CD4-positive, alpha-beta T cell treated with Interleukin-15 for 4 hours (primary cell): ENCODE measurements around the gene TENM3.
"Not testable (repeated sequence)": the region's sequence is repeated elsewhere in the genome, so short reads cannot be mapped to it uniquely, and the experiment has no call there.

Experiments used
- DNase-seq: peaks from one replicate; pipeline ENCODE4 v3.0.0-alpha.2; 2020; ENCODE audit warnings: low spot score

TENM3 gene

GRCh38 chr4:182339221-182339641 lies 96.0 kb downstream of the TENM3 start:
- no peak for DNase-seq

GRCh38 chr4:182343453-182343852 lies 100.3 kb downstream of the TENM3 start:
- DNase-seq: no peak

DNA sequence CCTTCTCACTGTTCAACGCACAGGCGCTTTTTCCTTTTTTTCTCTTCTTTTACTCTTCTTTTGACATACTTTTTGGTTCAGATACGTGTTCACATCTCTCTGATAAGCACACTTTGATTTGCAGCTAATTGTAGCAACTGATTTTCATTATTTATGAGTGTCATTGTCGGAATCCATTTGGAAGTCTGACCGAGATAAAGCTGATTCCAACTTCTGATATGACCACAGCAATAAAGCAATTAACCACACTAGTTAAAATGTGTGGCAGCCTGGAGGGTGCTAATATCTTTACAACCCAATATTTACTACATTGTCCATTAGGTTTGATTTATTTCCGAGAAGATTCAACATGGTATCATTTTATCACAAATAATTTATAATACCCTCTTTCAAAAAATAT lies 101.8 kb downstream of the TENM3 start:
- no peak for DNase-seq

GRCh38 chr4:182346250-182346649 lies 103.0 kb downstream of the TENM3 start:
- DNase-seq: no peak

DNA sequence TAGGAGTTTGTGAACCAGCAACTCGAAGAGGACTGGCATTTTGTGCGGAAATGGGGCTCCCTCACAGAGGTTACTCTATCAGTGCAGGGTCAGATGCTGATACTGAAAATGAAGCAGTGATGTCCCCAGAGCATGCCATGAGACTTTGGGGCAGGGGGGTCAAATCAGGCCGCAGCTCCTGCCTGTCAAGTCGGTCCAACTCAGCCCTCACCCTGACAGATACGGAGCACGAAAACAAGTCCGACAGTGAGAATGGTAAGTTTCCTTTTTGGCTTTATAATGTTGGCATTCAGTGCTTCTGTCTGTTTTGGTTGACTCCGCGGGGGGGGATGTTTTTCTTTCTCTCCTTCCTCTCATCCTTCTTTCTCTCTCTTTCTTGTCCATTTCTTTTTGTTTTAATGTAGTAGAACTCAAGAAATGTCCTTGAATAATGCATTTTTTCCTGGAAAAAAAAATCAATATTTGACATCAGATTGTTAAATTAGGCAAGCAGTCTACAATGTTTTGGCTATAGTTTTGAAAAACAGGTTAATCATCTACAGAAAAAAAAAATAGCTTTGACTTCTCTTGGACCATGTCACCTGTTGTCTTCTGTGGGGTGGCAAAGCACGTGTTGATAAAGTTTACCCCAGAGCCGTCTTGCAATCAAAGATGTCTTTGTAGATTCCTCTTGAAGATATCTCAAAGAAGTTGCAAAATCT lies 103.6 kb downstream of the TENM3 start:
- no peak for DNase-seq

GRCh38 chr4:182348779-182349326 lies 105.7 kb downstream of the TENM3 start:
- DNase-seq: no peak

DNA sequence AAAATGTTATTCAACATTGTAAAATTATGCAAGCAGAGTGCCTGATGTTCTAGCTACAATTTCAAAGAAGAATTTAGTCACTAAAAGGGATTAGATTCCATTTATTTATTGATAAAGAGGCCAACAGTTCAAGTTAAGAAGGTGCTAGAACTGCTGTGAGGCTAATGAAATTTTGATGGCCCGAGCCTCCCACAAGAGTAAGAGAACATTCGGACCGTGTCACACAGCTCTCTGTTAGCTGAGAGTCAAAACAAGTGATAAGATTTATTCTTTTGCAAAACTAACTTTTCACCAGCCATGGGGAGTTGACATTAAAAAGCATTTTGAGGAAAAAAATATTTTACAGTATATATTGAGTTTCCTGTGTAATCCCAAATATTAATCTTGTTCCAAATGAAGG lies 106.8 kb downstream of the TENM3 start:
- DNase-seq: no peak

- no peak for DNase-seq
Measured at GRCh38 chr4:182351485-182351884, 108.3 kb downstream of the TENM3 start.

GRCh38 chr4:182354106-182354505 lies 110.9 kb downstream of the TENM3 start:
- no peak for DNase-seq

DNA sequence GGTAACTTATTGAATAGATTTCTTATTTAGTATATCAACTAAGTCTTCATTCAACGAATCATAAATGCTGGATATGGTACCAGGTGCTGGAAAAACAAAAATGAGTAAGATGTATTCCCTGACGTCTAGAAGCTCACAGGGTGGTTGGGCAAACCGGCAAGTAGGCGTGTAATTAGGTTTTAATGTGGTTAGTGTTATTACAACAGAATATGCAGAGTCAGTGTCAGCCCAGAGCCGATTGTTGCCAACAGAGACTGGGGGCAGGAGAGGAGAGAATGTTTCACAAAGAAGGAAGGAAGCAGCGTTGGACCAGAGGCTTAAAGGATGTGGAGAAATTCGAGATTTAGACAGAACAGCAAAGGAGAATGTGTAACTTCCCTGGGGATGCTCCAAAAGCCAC lies 111.7 kb downstream of the TENM3 start:
- no peak for DNase-seq

DNA sequence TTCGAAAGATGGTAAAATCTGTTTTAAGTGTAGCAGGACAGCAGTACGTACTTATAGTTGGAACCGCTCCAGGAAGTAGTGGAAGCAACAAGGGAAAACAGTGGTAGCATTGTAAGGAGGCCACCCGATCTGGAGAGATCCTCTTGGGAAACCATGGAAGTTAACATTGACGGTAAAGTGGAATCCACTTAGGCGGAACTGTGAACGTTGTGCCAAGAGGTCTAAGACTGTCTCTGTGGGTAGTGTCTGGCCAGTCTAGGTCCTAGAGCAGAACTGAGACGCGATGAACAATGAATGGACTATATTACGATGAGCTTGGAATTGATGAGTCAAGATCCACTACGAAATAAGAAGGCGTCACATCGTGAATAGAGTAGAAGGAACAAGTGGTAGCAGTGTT lies 124.0 kb downstream of the TENM3 start:
- no peak for DNase-seq

DNA sequence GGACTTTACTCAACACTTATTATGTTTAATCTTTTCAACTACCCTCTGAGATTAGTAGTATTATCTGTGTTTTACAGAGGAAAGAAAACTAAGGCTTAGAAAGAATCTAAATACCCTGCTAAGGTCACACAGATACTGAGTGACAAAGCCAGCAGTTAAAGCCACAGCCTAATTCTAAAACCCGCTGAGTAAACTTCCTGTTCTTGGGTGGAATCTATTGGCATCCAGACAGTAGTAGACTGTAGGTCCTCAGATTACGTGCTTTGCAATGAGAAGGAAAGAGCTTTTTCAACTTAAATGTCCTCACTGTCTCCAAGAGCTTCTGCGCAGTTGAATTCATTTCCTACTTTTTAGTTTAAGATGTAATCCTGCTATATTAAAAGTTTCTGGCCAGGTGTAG lies 126.0 kb downstream of the TENM3 start:
- no peak for DNase-seq

DNA sequence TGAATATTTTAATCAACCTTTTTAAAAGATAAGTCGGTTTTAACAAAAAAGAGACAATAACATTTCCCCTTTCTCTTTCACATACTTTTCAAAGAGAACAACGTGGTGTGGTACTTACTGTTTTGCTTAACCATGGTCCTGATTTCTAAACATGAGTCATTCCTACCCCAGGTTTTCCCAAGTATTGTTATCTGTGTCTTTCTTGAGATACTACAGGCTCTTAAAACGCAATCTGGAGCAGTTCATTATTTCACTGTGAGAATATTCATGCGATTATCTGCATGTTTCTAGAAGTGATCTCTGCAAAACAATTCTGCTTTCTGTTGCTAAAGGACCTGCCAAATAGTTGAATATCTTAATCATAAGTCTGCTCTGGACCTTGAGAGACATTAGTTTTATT lies 127.3 kb downstream of the TENM3 start:
- DNase-seq: no peak

GRCh38 chr4:182380771-182381181 lies 137.6 kb downstream of the TENM3 start:
- no peak for DNase-seq

- no peak for DNase-seq
Measured at GRCh38 chr4:182382941-182383340, 139.7 kb downstream of the TENM3 start.

- no peak for DNase-seq
Measured at GRCh38 chr4:182384631-182385091, 141.5 kb downstream of the TENM3 start.

DNA sequence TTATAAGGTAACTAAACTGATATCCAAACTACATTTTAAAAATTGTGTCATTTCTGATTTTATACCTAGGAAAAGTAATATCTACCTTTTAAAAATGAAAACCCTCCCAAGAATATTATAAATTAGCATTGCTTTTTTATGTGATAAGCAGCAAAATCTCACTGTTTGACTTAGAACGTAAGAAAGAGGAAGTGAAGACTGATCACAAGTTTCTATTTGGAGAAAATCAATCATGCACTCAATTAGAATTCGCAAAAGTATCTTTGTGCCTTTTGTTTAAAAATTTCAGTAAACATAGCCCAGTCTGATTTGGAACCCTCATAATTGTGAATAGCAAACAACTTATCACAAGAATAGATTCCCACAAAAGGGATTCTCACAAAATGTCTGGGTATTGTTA lies 142.7 kb downstream of the TENM3 start:
- DNase-seq: no peak

- not testable (repeated sequence) for DNase-seq
Measured at GRCh38 chr4:182386576-182386975, 143.4 kb downstream of the TENM3 start.

GRCh38 chr4:182391111-182391684 lies 148.0 kb downstream of the TENM3 start:
- DNase-seq: no peak

GRCh38 chr4:182394181-182394580 lies 151.0 kb downstream of the TENM3 start:
- DNase-seq: no peak

DNA sequence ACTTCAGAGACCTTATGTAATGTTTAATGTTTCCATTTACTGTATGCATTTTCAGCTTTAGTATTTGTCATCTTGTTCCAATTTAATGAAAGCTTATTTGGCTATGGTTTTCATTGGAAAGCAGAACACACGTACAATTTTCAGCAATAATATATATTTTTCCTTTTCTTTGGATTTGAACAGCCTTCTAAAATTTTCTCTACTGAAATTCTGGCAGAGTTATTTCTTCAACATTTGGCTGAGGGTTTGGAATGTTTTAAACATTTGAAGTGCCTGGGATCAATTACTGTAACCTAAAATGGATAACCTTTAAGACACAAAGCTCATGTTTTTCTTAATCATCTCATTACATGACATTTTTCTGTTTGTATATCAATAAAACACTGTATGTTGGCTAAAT lies 156.9 kb downstream of the TENM3 start:
- no peak for DNase-seq

DNA sequence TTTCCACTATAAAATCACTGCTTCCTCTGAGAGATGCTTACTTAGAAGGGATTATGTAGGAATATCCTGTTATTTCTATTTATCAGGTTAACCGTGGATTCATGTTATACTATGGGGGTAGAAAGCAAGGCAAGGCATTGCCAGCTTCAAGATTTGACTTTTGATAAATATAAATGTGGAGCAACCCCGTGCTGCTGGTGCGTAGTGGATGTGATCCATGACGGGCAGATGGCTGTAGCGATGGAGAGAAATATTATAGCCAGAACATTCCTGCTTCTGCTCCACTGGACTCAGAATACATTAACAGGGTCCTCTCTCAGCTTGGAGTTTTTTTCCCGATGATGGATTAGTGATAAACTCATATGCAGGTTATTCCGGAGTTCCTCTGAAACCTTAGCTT lies 157.6 kb downstream of the TENM3 start:
- DNase-seq: no peak

GRCh38 chr4:182404376-182404775 lies 161.2 kb downstream of the TENM3 start:
- DNase-seq: no peak

- no peak for DNase-seq
Measured at GRCh38 chr4:182405087-182405486, 161.9 kb downstream of the TENM3 start.
